Endodermal cell (in vitro differentiated cells): ENCODE results near the gene COL4A5. TPM values are rescaled to one million over a fixed set of nuclear protein-coding genes. Genes with fewer than 3 reads are reported as not detected.

Experiments
- DNase-seq: peaks from one replicate; pipeline ENCODE4 v3.0.0-alpha.2; 2017
- H3K27ac ChIP-seq: 2 replicates; pipeline ENCODE4 v1.5.1; 2013; ENCODE audit warnings: mild to moderate bottlenecking, low read depth, low read length, moderate library complexity
- H3K27me3 ChIP-seq: 2 replicates; pipeline ENCODE4 v1.6.1; 2013; ENCODE audit warnings: mild to moderate bottlenecking, low read length, moderate library complexity; ENCODE audit not compliant: insufficient read depth, control insufficient read depth, poor library complexity, severe bottlenecking
- H3K36me3 ChIP-seq: 2 replicates; pipeline ENCODE4 v1.7.0; 2013; ENCODE audit warnings: mild to moderate bottlenecking, low read length, moderate library complexity; ENCODE audit not compliant: control insufficient read depth, insufficient read depth
- H3K4me1 ChIP-seq: one replicate; pipeline ENCODE4 v1.7.0; 2013; ENCODE audit warnings: low read length; ENCODE audit not compliant: control insufficient read depth, insufficient read depth
- H3K4me3 ChIP-seq: 2 replicates; pipeline ENCODE4 v1.5.1; 2013; ENCODE audit warnings: mild to moderate bottlenecking, low read length, moderate library complexity
- H3K9ac ChIP-seq: 2 replicates; pipeline ENCODE4 v1.6.1; 2013; ENCODE audit warnings: mild to moderate bottlenecking, low read length, moderate library complexity; ENCODE audit not compliant: poor library complexity, severe bottlenecking; ENCODE audit errors: extremely low read depth
- H3K9me3 ChIP-seq: 2 replicates; pipeline ENCODE4 v1.6.1; 2013; ENCODE audit warnings: mild to moderate bottlenecking, low read length, moderate library complexity; ENCODE audit not compliant: control insufficient read depth
- H3K27ac Mint-ChIP-seq: 2 replicates; pipeline ENCODE4 v1.8.0; 2020; ENCODE audit warnings: mixed read lengths
- H3K27me3 Mint-ChIP-seq: 2 replicates; pipeline ENCODE4 v1.8.0; 2021; ENCODE audit warnings: mild to moderate bottlenecking, mixed read lengths; ENCODE audit not compliant: insufficient read depth
- H3K36me3 Mint-ChIP-seq: 2 replicates; pipeline ENCODE4 v1.8.0; 2020; ENCODE audit warnings: low read depth, mixed read lengths
- H3K4me1 Mint-ChIP-seq: 2 replicates; pipeline ENCODE4 v1.8.0; 2020; ENCODE audit warnings: mixed read lengths
- H3K4me3 Mint-ChIP-seq: 2 replicates; pipeline ENCODE4 v1.8.0; 2020; ENCODE audit warnings: mild to moderate bottlenecking, moderate library complexity, mixed read lengths
- H3K9me3 Mint-ChIP-seq: 2 replicates; pipeline ENCODE4 v1.8.0; 2020; ENCODE audit warnings: mild to moderate bottlenecking, mixed read lengths
- CTCF ChIP-seq: fragments of 200-600 bp; sonication (generic); conservative IDR thresholded peaks from 2 replicates; pipeline ENCODE4 v1.5.0; 2021; ENCODE audit warnings: antibody characterized with exemption, mild to moderate bottlenecking
- WGBS, 2 experiments: methylation state at CpG; one replicate each; pipeline versions ENCODE4 v1.1.5 to v1.1.7; 2013; ENCODE audit warnings: missing lambda C conversion rate in 2 of 2, mixed read lengths in 1 of 2; ENCODE audit not compliant: insufficient coverage in 1 of 2, insufficient read length in 1 of 2; 5-methylcytosine and 5-hydroxymethylcytosine counted together
- total RNA-seq, 2 donors: library from RNA; stranded (reverse); fragmentation: NEBNext Ultra II Directional in 1 of 2; extraction: Animal tissue kit (Norgen Biotek cat#: 25700) in 1 of 2; gene quantifications; 2 replicates in 1 of 2; 3 replicates in 1 of 2; pipeline ENCODE4 v1.2.1, GENCODE V29; 2021

The COL4A5 gene
- total RNA-seq, 2 donors from 2014 or later: 212 to 365 TPM

- Mint-ChIP-seq H3K36me3 (peaks cover 35% of the 10 kb centered on the region), H3K27me3 (no peaks in the 10 kb centered on the region), H3K4me1 (peaks cover 50% of the 10 kb centered on the region), H3K27ac (no peak overlapping the region), H3K4me3 (no peak overlapping the region), H3K9me3 (no peaks in the 10 kb centered on the region)
- Histone ChIP-seq H3K9me3 (no peaks in the 10 kb centered on the region), H3K9ac (no peak overlapping the region), H3K4me3 (no peak overlapping the region), H3K27ac (no peak overlapping the region), H3K27me3 (no peaks in the 10 kb centered on the region), H3K36me3 (peaks cover 9% of the 10 kb centered on the region), H3K4me1 (peaks cover 12% of the 10 kb centered on the region)
- no peak for DNase-seq
- TF ChIP-seq CTCF: no peak
- WGBS, 2 experiments: no CpG with 5 or more reads among the region's 1 CpG
These were observed 22.4 kb upstream of the COL4A5 start for GRCh38 chrX:108417257-108417656.

- H3K4me3 ChIP-seq: no peak overlapping the region
- peaks cover 12% of the 10 kb centered on the region for H3K4me1 ChIP-seq
- peaks cover 53% of the 10 kb centered on the region for H3K4me1 Mint-ChIP-seq
- H3K9me3 ChIP-seq: no peaks in the 10 kb centered on the region
- no peak overlapping the region for H3K27ac ChIP-seq
- no CpG with 5 or more reads among the region's 1 CpG for WGBS, 2 experiments
- no peak for DNase-seq
- H3K9ac ChIP-seq: no peak overlapping the region
- no peak for TF ChIP-seq CTCF
- H3K27me3 ChIP-seq: no peaks in the 10 kb centered on the region
- no peaks in the 10 kb centered on the region for H3K27me3 Mint-ChIP-seq
- no peak overlapping the region for H3K4me3 Mint-ChIP-seq
- no peaks in the 10 kb centered on the region for H3K9me3 Mint-ChIP-seq
- no peak overlapping the region for H3K27ac Mint-ChIP-seq
- peaks cover 43% of the 10 kb centered on the region for H3K36me3 Mint-ChIP-seq
- H3K36me3 ChIP-seq: peaks cover 15% of the 10 kb centered on the region
These were observed 20.2 kb upstream of the COL4A5 start for GRCh38 chrX:108419401-108419800.

- TF ChIP-seq CTCF: no peak
- no peaks in the 10 kb centered on the region for H3K9me3 Mint-ChIP-seq
- H3K27ac ChIP-seq: no peak overlapping the region
- peaks cover 38% of the 10 kb centered on the region for H3K36me3 Mint-ChIP-seq
- peaks cover 12% of the 10 kb centered on the region for H3K4me1 ChIP-seq
- no peaks in the 10 kb centered on the region for H3K27me3 ChIP-seq
- peaks cover 15% of the 10 kb centered on the region for H3K36me3 ChIP-seq
- H3K27ac Mint-ChIP-seq: no peak overlapping the region
- no peaks in the 10 kb centered on the region for H3K27me3 Mint-ChIP-seq
- WGBS, 2 experiments: 100% methylated on average over 1 of the region's 1 CpG; no CpG with 5 or more reads in 1 of the 2 experiments
- no peak overlapping the region for H3K4me3 ChIP-seq
- H3K9me3 ChIP-seq: no peaks in the 10 kb centered on the region
- no peak for DNase-seq
- H3K9ac ChIP-seq: no peak overlapping the region
- H3K4me1 Mint-ChIP-seq: peaks cover 47% of the 10 kb centered on the region
- H3K4me3 Mint-ChIP-seq: no peak overlapping the region
These were observed 19.2 kb upstream of the COL4A5 start for GRCh38 chrX:108420481-108420880.
